Endodermal cell (in vitro differentiated cells): ENCODE data around the gene BTNL3. TPM values are rescaled to one million over a fixed set of nuclear protein-coding genes. Genes with fewer than 3 reads are reported as not detected.

Experiments
- DNase-seq: peaks from one replicate; pipeline ENCODE4 v3.0.0-alpha.2; 2017
- H3K27ac ChIP-seq: 2 replicates; pipeline ENCODE4 v1.5.1; 2013; ENCODE audit warnings: mild to moderate bottlenecking, low read depth, low read length, moderate library complexity
- H3K27me3 ChIP-seq: 2 replicates; pipeline ENCODE4 v1.6.1; 2013; ENCODE audit warnings: mild to moderate bottlenecking, low read length, moderate library complexity; ENCODE audit not compliant: insufficient read depth, control insufficient read depth, poor library complexity, severe bottlenecking
- H3K36me3 ChIP-seq: 2 replicates; pipeline ENCODE4 v1.7.0; 2013; ENCODE audit warnings: mild to moderate bottlenecking, low read length, moderate library complexity; ENCODE audit not compliant: control insufficient read depth, insufficient read depth
- H3K4me1 ChIP-seq: one replicate; pipeline ENCODE4 v1.7.0; 2013; ENCODE audit warnings: low read length; ENCODE audit not compliant: control insufficient read depth, insufficient read depth
- H3K4me3 ChIP-seq: 2 replicates; pipeline ENCODE4 v1.5.1; 2013; ENCODE audit warnings: mild to moderate bottlenecking, low read length, moderate library complexity
- H3K9ac ChIP-seq: 2 replicates; pipeline ENCODE4 v1.6.1; 2013; ENCODE audit warnings: mild to moderate bottlenecking, low read length, moderate library complexity; ENCODE audit not compliant: poor library complexity, severe bottlenecking; ENCODE audit errors: extremely low read depth
- H3K9me3 ChIP-seq: 2 replicates; pipeline ENCODE4 v1.6.1; 2013; ENCODE audit warnings: mild to moderate bottlenecking, low read length, moderate library complexity; ENCODE audit not compliant: control insufficient read depth
- H3K27ac Mint-ChIP-seq: 2 replicates; pipeline ENCODE4 v1.8.0; 2020; ENCODE audit warnings: mixed read lengths
- H3K27me3 Mint-ChIP-seq: 2 replicates; pipeline ENCODE4 v1.8.0; 2021; ENCODE audit warnings: mild to moderate bottlenecking, mixed read lengths; ENCODE audit not compliant: insufficient read depth
- H3K36me3 Mint-ChIP-seq: 2 replicates; pipeline ENCODE4 v1.8.0; 2020; ENCODE audit warnings: low read depth, mixed read lengths
- H3K4me1 Mint-ChIP-seq: 2 replicates; pipeline ENCODE4 v1.8.0; 2020; ENCODE audit warnings: mixed read lengths
- H3K4me3 Mint-ChIP-seq: 2 replicates; pipeline ENCODE4 v1.8.0; 2020; ENCODE audit warnings: mild to moderate bottlenecking, moderate library complexity, mixed read lengths
- H3K9me3 Mint-ChIP-seq: 2 replicates; pipeline ENCODE4 v1.8.0; 2020; ENCODE audit warnings: mild to moderate bottlenecking, mixed read lengths
- WGBS, 2 experiments: methylation state at CpG; one replicate each; pipeline versions ENCODE4 v1.1.5 to v1.1.7; 2013; ENCODE audit warnings: missing lambda C conversion rate in 2 of 2, mixed read lengths in 1 of 2; ENCODE audit not compliant: insufficient coverage in 1 of 2, insufficient read length in 1 of 2; 5-methylcytosine and 5-hydroxymethylcytosine counted together
- total RNA-seq, 2 donors: library from RNA; stranded (reverse); fragmentation: NEBNext Ultra II Directional in 1 of 2; extraction: Animal tissue kit (Norgen Biotek cat#: 25700) in 1 of 2; gene quantifications; 2 replicates in 1 of 2; 3 replicates in 1 of 2; pipeline ENCODE4 v1.2.1, GENCODE V29; 2021
- TF ChIP-seq, protein P1 (sequence below): fragments of 200-600 bp; sonication (generic); conservative IDR thresholded peaks from 2 replicates; pipeline ENCODE4 v1.5.0; 2021; ENCODE audit warnings: antibody characterized with exemption, mild to moderate bottlenecking

Gene BTNL3
- total RNA-seq, 2 donors from 2014 or later: not detected

DNA sequence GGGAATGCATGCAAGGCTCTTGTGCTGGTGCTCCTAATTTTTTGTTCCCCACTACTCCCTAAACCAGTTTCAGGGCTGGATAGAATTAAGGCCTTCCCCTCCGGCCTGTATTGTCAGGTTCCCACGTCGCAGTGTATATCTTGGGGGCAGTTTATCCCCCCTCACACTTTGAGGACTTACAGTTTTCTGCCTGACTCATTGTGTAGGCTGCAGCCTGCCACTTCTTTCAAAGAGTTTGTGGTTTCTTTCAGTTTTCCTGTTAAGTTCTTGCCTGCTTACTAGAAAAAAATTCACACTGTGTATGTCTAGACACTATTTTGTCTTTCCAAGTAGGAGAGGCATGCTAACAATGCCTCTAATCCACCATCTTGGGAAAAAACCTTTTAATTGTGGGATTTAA is 28.4 kb upstream of the BTNL3 start:
- no peak overlapping the region for H3K4me3 Mint-ChIP-seq
- Histone ChIP-seq H3K27ac (no peak overlapping the region), H3K9ac (no peak overlapping the region), H3K4me3 (no peak overlapping the region), H3K4me1 (no peaks in the 10 kb centered on the region), H3K27me3 (no peaks in the 10 kb centered on the region), H3K36me3 (no peaks in the 10 kb centered on the region), H3K9me3 (no peaks in the 10 kb centered on the region)
- H3K4me1 Mint-ChIP-seq: peaks cover 8% of the 10 kb centered on the region
- WGBS, 2 experiments: 62% methylated on average over 3 of the region's 3 CpGs; no CpG with 5 or more reads in 1 of the 2 experiments
- H3K27me3 Mint-ChIP-seq: no peaks in the 10 kb centered on the region
- TF ChIP-seq, protein P1, sequence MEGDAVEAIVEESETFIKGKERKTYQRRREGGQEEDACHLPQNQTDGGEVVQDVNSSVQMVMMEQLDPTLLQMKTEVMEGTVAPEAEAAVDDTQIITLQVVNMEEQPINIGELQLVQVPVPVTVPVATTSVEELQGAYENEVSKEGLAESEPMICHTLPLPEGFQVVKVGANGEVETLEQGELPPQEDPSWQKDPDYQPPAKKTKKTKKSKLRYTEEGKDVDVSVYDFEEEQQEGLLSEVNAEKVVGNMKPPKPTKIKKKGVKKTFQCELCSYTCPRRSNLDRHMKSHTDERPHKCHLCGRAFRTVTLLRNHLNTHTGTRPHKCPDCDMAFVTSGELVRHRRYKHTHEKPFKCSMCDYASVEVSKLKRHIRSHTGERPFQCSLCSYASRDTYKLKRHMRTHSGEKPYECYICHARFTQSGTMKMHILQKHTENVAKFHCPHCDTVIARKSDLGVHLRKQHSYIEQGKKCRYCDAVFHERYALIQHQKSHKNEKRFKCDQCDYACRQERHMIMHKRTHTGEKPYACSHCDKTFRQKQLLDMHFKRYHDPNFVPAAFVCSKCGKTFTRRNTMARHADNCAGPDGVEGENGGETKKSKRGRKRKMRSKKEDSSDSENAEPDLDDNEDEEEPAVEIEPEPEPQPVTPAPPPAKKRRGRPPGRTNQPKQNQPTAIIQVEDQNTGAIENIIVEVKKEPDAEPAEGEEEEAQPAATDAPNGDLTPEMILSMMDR: no peak
- H3K9me3 Mint-ChIP-seq: no peaks in the 10 kb centered on the region
- DNase-seq: no peak
- no peak overlapping the region for H3K27ac Mint-ChIP-seq
- no peaks in the 10 kb centered on the region for H3K36me3 Mint-ChIP-seq

- TF ChIP-seq, protein P1: no peak
- Mint-ChIP-seq H3K4me1 (no peaks in the 10 kb centered on the region), H3K27ac (no peak overlapping the region), H3K27me3 (peaks cover 1% of the 10 kb centered on the region), H3K9me3 (peaks cover 4% of the 10 kb centered on the region), H3K4me3 (no peak overlapping the region), H3K36me3 (no peaks in the 10 kb centered on the region)
- WGBS, 2 experiments: 89% methylated on average over 23 of the region's 23 CpGs; no CpG with 5 or more reads in 1 of the 2 experiments
- Histone ChIP-seq H3K4me3 (no peak overlapping the region), H3K9me3 (no peaks in the 10 kb centered on the region), H3K36me3 (no peaks in the 10 kb centered on the region), H3K27me3 (no peaks in the 10 kb centered on the region), H3K9ac (no peak overlapping the region), H3K27ac (no peak overlapping the region), H3K4me1 (no peaks in the 10 kb centered on the region)
- DNase-seq: no peak
These were observed 19.2 kb upstream of the BTNL3 start for GRCh38 chr5:180969406-180969805.

DNA sequence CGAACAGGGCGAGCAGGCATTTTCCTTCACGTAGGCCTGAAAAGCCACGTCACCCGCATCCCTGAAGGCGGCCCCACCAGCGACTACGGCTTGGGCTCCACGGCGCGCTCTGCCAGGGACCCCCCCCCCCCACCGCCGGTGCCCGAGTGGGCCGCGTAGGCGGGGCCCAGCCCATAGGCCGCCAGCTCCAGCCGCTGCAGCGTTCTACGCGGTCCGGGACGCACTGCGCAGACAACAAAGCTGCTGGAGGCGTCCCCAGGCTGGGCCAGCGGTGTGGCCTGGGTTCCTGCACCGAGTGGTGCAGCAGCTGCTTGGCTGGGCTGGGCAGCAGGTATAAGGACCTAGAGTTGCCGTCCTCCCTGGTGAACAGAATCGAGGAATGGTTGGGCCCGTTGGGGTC is 18.3 kb upstream of the BTNL3 start:
- TF ChIP-seq, protein P1: no peak
- H3K4me3 Mint-ChIP-seq: no peak overlapping the region
- Histone ChIP-seq H3K9me3 (no peaks in the 10 kb centered on the region), H3K9ac (no peak overlapping the region), H3K27ac (no peak overlapping the region), H3K27me3 (no peaks in the 10 kb centered on the region), H3K4me1 (no peaks in the 10 kb centered on the region), H3K36me3 (no peaks in the 10 kb centered on the region), H3K4me3 (no peak overlapping the region)
- 86% methylated on average over 21 of the region's 31 CpGs; no CpG with 5 or more reads in 1 of the 2 experiments for WGBS, 2 experiments
- peaks cover 1% of the 10 kb centered on the region for H3K27me3 Mint-ChIP-seq
- peaks cover 6% of the 10 kb centered on the region for H3K9me3 Mint-ChIP-seq
- H3K27ac Mint-ChIP-seq: no peak overlapping the region
- H3K36me3 Mint-ChIP-seq: no peaks in the 10 kb centered on the region
- H3K4me1 Mint-ChIP-seq: no peaks in the 10 kb centered on the region
- no peak for DNase-seq
